Measurements from ENCODE around the gene KRTAP9-6. TPM values are rescaled to one million over a fixed set of nuclear protein-coding genes. Genes with fewer than 3 reads are reported as not detected.

Gene KRTAP9-6
- total RNA-seq, 2 experiments from 2014 or later = not detected

- Mint-ChIP-seq H3K36me3 (no peaks in the 10 kb centered on the region), H3K9me3 (no peaks in the 10 kb centered on the region), H3K27ac (no peak overlapping the region), H3K27me3 (peaks cover 4% of the 10 kb centered on the region), H3K4me1 (peaks cover 2% of the 10 kb centered on the region), H3K4me3 (no peak overlapping the region)
- POLR2A ChIA-PET = no interaction called here
- ATAC-seq (ENCODE audit: low read depth) (no peak), DNase-seq (no peak)
Observed at GRCh38 chr17:41287050-41287449, 21.9 kb downstream of the KRTAP9-6 start.

- Mint-ChIP-seq H3K27me3 (peaks cover 4% of the 10 kb centered on the region), H3K27ac (no peak overlapping the region), H3K9me3 (no peaks in the 10 kb centered on the region), H3K4me3 (no peak overlapping the region), H3K4me1 (no peaks in the 10 kb centered on the region), H3K36me3 (no peaks in the 10 kb centered on the region)
- POLR2A ChIA-PET = no interaction called here
- DNase-seq (no peak), ATAC-seq (ENCODE audit: low read depth) (no peak)
Observed at GRCh38 chr17:41294016-41294415, 28.8 kb downstream of the KRTAP9-6 start.

GRCh38 chr17:41296846-41297245 lies 31.7 kb downstream of the KRTAP9-6 start:
- DNase-seq = no peak
- H3K27me3 Mint-ChIP-seq = no peaks in the 10 kb centered on the region
- POLR2A ChIA-PET = no interaction called here

GRCh38 chr17:41298458-41299135 lies 33.4 kb downstream of the KRTAP9-6 start:
- H3K27ac Mint-ChIP-seq = no peak overlapping the region
- no peak overlapping the region for H3K4me3 Mint-ChIP-seq
- ATAC-seq (ENCODE audit: low read depth) (no peak), DNase-seq (no peak)
- POLR2A ChIA-PET = no interaction called here
- no peaks in the 10 kb centered on the region for H3K27me3 Mint-ChIP-seq
- peaks cover 4% of the 10 kb centered on the region for H3K9me3 Mint-ChIP-seq
- H3K36me3 Mint-ChIP-seq = no peaks in the 10 kb centered on the region
- H3K4me1 Mint-ChIP-seq = peaks cover 6% of the 10 kb centered on the region

More at GRCh38 chr17:41296846-41297245, 31.7 kb downstream of the KRTAP9-6 start:
- H3K36me3 Mint-ChIP-seq = no peaks in the 10 kb centered on the region
- peaks cover 6% of the 10 kb centered on the region for H3K4me1 Mint-ChIP-seq
- peaks cover 4% of the 10 kb centered on the region for H3K9me3 Mint-ChIP-seq
- H3K4me3 Mint-ChIP-seq = no peak overlapping the region
- no peak for ATAC-seq (ENCODE audit: low read depth)
- H3K27ac Mint-ChIP-seq = no peak overlapping the region

- Mint-ChIP-seq H3K4me3 (no peak overlapping the region), H3K27ac (no peak overlapping the region), H3K9me3 (peaks cover 4% of the 10 kb centered on the region), H3K27me3 (no peaks in the 10 kb centered on the region), H3K4me1 (peaks cover 6% of the 10 kb centered on the region), H3K36me3 (no peaks in the 10 kb centered on the region)
- ATAC-seq (ENCODE audit: low read depth) (no peak), DNase-seq (no peak)
- POLR2A ChIA-PET = no interaction called here
Observed at GRCh38 chr17:41301204-41301790, 36.1 kb downstream of the KRTAP9-6 start.

GRCh38 chr17:41301916-41302901 lies 37.0 kb downstream of the KRTAP9-6 start, which contains the start of gene KRTAP29-1:
TSS of gene KRTAP29-1 (minus strand) at chr17:41302851. CDS start at chr17:41302851, 0 bp downstream.
- Mint-ChIP-seq H3K27me3 (no peaks in the 10 kb centered on the region), H3K4me1 (peaks cover 6% of the 10 kb centered on the region), H3K9me3 (peaks cover 4% of the 10 kb centered on the region), H3K4me3 (no peak within 1 kb of the TSS), H3K27ac (no peak within 1 kb of the TSS), H3K36me3 (no peaks in the 10 kb centered on the region)
- POLR2A ChIA-PET = no interaction called here
- ATAC-seq (ENCODE audit: low read depth) = no peak
- DNase-seq = no peak

- POLR2A ChIA-PET = no interaction called here
- H3K36me3 Mint-ChIP-seq = no peaks in the 10 kb centered on the region
- H3K27me3 Mint-ChIP-seq = no peaks in the 10 kb centered on the region
- H3K9me3 Mint-ChIP-seq = peaks cover 4% of the 10 kb centered on the region
- H3K4me3 Mint-ChIP-seq = no peak overlapping the region
- no peak overlapping the region for H3K27ac Mint-ChIP-seq
- peaks cover 10% of the 10 kb centered on the region for H3K4me1 Mint-ChIP-seq
- no peak for DNase-seq
- no peak for ATAC-seq (ENCODE audit: low read depth)
Observed at GRCh38 chr17:41302981-41303380, 37.8 kb downstream of the KRTAP9-6 start.

GRCh38 chr17:41304091-41304490 lies 38.9 kb downstream of the KRTAP9-6 start:
- POLR2A ChIA-PET = no interaction called here
- no peak for DNase-seq
- Mint-ChIP-seq H3K4me1 (peaks cover 21% of the 10 kb centered on the region), H3K9me3 (peaks cover 4% of the 10 kb centered on the region), H3K27ac (no peak overlapping the region), H3K4me3 (no peak overlapping the region), H3K36me3 (no peaks in the 10 kb centered on the region), H3K27me3 (no peaks in the 10 kb centered on the region)
- ATAC-seq (ENCODE audit: low read depth) = no peak

- Mint-ChIP-seq H3K9me3 (no peaks in the 10 kb centered on the region), H3K4me3 (no peak overlapping the region), H3K36me3 (no peaks in the 10 kb centered on the region), H3K27me3 (peaks cover 2% of the 10 kb centered on the region), H3K27ac (peak overlapping the region; percentile 78), H3K4me1 (peaks cover 26% of the 10 kb centered on the region)
- ATAC-seq (ENCODE audit: low read depth) (no peak), DNase-seq (no peak)
- POLR2A ChIA-PET = no interaction called here
Observed at GRCh38 chr17:41307647-41308046, 42.5 kb downstream of the KRTAP9-6 start.

- Mint-ChIP-seq H3K9me3 (no peaks in the 10 kb centered on the region), H3K36me3 (no peaks in the 10 kb centered on the region), H3K27ac (peak overlapping the region; percentile 78), H3K4me3 (peak overlapping the region; percentile 57), H3K4me1 (peaks cover 26% of the 10 kb centered on the region), H3K27me3 (peaks cover 2% of the 10 kb centered on the region)
- DNase-seq = peak; percentile 52
- POLR2A ChIA-PET = no interaction called here
- peak; percentile 72 for ATAC-seq (ENCODE audit: low read depth)
Observed at GRCh38 chr17:41308251-41308917, 43.2 kb downstream of the KRTAP9-6 start.

GRCh38 chr17:41308918-41309359 lies 43.8 kb downstream of the KRTAP9-6 start, which contains the start of gene KRTAP16-1:
TSS of gene KRTAP16-1 (minus strand) at chr17:41309309. CDS start at chr17:41309253, 56 bp downstream.
- peak within 1 kb of the TSS; percentile 57 for H3K4me3 Mint-ChIP-seq
- peak within 1 kb of the TSS; percentile 78 for H3K27ac Mint-ChIP-seq
- DNase-seq (peak; percentile 45), ATAC-seq (ENCODE audit: low read depth) (peak; percentile 62)
- H3K9me3 Mint-ChIP-seq = no peaks in the 10 kb centered on the region
- H3K4me1 Mint-ChIP-seq = peaks cover 26% of the 10 kb centered on the region
- H3K27me3 Mint-ChIP-seq = peaks cover 2% of the 10 kb centered on the region
- POLR2A ChIA-PET = no interaction called here
- no peaks in the 10 kb centered on the region for H3K36me3 Mint-ChIP-seq

GRCh38 chr17:41311111-41311510 lies 45.9 kb downstream of the KRTAP9-6 start:
- ATAC-seq (ENCODE audit: low read depth) = peak; percentile 21
- DNase-seq = no peak
- Mint-ChIP-seq H3K27me3 (peaks cover 2% of the 10 kb centered on the region), H3K4me3 (no peak overlapping the region), H3K4me1 (peaks cover 26% of the 10 kb centered on the region), H3K9me3 (no peaks in the 10 kb centered on the region), H3K27ac (no peak overlapping the region), H3K36me3 (no peaks in the 10 kb centered on the region)
- POLR2A ChIA-PET = no interaction called here

Measured in activated naive CD8-positive, alpha-beta T cell treated with anti-CD3 and anti-CD28 coated beads, Interleukin-2, amount 10 ng/mL, durations not matched to agents 7 days and 5 days (primary cell).